HFF-Myc (cell line): ENCODE measurements around the gene FOXF2.
A peak's percentile ranks its signal among the peaks of the same experiment; 100 is the strongest.

Experiments used
- DNase-seq: peaks from one replicate; pipeline ENCODE4 v3.0.0-alpha.2; 2011; ENCODE audit warnings: low read depth; ENCODE audit errors: extremely low read depth
- H3K4me3 ChIP-seq: replicated peaks from 2 replicates; pipeline ENCODE4 v1.5.1; 2011; ENCODE audit warnings: low read depth, mild to moderate bottlenecking, control low read depth, low read length
- TF ChIP-seq, protein P1 (sequence below): IDR thresholded peaks from 2 replicates; pipeline ENCODE4 v1.5.1; 2012; ENCODE audit warnings: mild to moderate bottlenecking, low read depth, low read length, control low read depth; ENCODE audit errors: missing control alignments

FOXF2 gene

GRCh38 chr6:1394514-1395463, 5.4 kb downstream of the FOXF2 start:
- TF ChIP-seq, protein P1, sequence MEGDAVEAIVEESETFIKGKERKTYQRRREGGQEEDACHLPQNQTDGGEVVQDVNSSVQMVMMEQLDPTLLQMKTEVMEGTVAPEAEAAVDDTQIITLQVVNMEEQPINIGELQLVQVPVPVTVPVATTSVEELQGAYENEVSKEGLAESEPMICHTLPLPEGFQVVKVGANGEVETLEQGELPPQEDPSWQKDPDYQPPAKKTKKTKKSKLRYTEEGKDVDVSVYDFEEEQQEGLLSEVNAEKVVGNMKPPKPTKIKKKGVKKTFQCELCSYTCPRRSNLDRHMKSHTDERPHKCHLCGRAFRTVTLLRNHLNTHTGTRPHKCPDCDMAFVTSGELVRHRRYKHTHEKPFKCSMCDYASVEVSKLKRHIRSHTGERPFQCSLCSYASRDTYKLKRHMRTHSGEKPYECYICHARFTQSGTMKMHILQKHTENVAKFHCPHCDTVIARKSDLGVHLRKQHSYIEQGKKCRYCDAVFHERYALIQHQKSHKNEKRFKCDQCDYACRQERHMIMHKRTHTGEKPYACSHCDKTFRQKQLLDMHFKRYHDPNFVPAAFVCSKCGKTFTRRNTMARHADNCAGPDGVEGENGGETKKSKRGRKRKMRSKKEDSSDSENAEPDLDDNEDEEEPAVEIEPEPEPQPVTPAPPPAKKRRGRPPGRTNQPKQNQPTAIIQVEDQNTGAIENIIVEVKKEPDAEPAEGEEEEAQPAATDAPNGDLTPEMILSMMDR: no peak
- DNase-seq: no peak
- H3K4me3 ChIP-seq: peak overlapping the region; percentile 79

- peak overlapping the region; percentile 79 for H3K4me3 ChIP-seq
- DNase-seq: no peak
- TF ChIP-seq, protein P1: no peak
Observed at GRCh38 chr6:1395506-1395905, 6.1 kb downstream of the FOXF2 start.

DNA sequence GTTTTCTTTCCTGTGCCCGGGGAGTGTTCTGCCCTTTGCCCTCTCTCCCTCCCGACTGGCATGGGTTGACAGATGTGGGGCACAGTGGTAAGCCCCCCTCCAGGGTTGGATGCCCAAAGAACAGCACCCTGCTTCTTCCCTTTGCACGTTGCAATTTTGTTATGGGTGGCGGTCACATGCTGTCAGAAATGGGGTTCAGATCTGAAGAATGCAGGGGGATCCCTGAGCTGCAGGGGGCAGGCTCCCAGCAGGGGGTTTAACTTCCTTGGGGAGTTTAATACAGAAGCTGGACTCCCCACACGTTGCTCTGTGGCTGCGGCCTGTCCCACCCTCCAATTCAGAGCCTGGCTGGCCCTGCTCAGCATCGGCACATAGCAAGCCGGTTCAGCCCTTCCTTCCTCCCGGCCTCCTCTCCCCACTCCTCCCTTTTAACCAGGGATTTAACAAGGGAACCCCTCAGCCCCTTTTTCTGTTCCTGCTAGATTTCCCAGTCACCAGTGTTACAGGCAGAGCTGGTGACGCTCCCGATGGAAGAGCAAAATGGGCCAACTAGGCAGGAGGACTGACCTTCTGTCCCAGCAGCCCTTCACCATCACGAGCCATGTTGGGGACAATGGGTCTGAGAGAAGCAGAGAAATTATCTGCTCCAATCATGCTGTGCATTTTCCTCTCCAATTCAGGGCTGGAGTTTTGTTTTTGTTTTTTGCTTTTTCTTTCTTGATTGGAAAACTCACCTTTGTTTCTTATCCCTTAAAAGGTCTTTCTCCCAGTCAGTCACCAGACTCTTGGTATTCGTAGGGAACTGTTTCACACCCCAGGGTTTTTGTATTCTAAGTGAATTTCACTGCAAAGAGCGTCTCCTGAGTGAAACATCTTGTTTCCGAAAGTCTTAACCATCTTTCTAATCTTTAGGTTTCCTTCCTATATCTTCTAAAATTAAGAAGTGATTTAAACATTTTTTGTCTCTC, 6.8 kb downstream of the FOXF2 start:
- TF ChIP-seq, protein P1: no peak
- H3K4me3 ChIP-seq: peak overlapping the region; percentile 79

GRCh38 chr6:1396952-1397868, 7.8 kb downstream of the FOXF2 start:
- 0 out of 2 replicates have a peak overlapping the region, but pooled peaks have one; percentile 0 for H3K4me3 ChIP-seq
- TF ChIP-seq, protein P1: peak; percentile 99
- peak; percentile 88 for DNase-seq

More for the DNA sequence above, 6.8 kb downstream of the FOXF2 start:
- DNase-seq: no peak

GRCh38 chr6:1399085-1399780, 9.9 kb downstream of the FOXF2 start:
- no peak for DNase-seq

More at GRCh38 chr6:1399085-1399780, 9.9 kb downstream of the FOXF2 start:
- H3K4me3 ChIP-seq: no peak overlapping the region
- TF ChIP-seq, protein P1: no peak
